PC-9 (cell line): Measurements from ENCODE around the gene CCDC86.

Experiments
- EZH2 ChIP-seq: fragments of 200-600 bp; sonication (generic); IDR thresholded peaks from 2 replicates; pipeline ENCODE4 v1.8.0; 2017; ENCODE audit warnings: antibody characterized with exemption, low read depth
- TF ChIP-seq, protein P1 (sequence below): fragments of 200-600 bp; sonication (generic); conservative IDR thresholded peaks from 2 replicates; pipeline ENCODE4 v1.6.1; 2017; ENCODE audit warnings: mixed run types, antibody characterized with exemption, mild to moderate bottlenecking, moderate library complexity

DNA sequence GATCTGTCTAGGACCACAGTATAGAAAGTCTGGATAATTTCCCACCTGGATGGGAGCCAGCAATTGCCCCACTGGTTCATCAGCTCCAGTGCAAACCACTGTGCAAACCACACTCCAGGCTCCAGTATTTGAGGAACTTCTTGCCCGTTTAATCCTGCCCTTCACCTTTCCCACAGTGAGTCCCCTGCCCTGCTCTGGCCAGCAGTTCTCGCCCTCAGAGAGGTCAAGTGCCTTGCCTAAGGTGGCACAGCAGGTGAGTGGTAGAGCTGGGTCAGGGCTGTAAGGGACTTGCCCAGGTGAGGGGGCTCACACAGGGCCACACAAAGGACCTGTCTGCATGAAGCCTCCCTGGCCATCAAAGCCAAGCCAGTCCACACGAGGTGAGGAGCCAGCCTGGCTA lies 32.7 kb upstream of the CCDC86 start:
- TF ChIP-seq, protein P1, sequence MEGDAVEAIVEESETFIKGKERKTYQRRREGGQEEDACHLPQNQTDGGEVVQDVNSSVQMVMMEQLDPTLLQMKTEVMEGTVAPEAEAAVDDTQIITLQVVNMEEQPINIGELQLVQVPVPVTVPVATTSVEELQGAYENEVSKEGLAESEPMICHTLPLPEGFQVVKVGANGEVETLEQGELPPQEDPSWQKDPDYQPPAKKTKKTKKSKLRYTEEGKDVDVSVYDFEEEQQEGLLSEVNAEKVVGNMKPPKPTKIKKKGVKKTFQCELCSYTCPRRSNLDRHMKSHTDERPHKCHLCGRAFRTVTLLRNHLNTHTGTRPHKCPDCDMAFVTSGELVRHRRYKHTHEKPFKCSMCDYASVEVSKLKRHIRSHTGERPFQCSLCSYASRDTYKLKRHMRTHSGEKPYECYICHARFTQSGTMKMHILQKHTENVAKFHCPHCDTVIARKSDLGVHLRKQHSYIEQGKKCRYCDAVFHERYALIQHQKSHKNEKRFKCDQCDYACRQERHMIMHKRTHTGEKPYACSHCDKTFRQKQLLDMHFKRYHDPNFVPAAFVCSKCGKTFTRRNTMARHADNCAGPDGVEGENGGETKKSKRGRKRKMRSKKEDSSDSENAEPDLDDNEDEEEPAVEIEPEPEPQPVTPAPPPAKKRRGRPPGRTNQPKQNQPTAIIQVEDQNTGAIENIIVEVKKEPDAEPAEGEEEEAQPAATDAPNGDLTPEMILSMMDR: no peak
- no peak for TF ChIP-seq EZH2
